GM12873 (cell line): ENCODE measurements around the gene FGFBP2.

Source experiments
- TF ChIP-seq, protein P1 (sequence below): IDR thresholded peaks from 2 replicates; pipeline ENCODE4 v1.5.1; 2012; ENCODE audit warnings: low read depth, mild to moderate bottlenecking, moderate library complexity, low read length, control low read depth; ENCODE audit not compliant: insufficient read depth; ENCODE audit errors: missing control alignments

FGFBP2 gene

DNA sequence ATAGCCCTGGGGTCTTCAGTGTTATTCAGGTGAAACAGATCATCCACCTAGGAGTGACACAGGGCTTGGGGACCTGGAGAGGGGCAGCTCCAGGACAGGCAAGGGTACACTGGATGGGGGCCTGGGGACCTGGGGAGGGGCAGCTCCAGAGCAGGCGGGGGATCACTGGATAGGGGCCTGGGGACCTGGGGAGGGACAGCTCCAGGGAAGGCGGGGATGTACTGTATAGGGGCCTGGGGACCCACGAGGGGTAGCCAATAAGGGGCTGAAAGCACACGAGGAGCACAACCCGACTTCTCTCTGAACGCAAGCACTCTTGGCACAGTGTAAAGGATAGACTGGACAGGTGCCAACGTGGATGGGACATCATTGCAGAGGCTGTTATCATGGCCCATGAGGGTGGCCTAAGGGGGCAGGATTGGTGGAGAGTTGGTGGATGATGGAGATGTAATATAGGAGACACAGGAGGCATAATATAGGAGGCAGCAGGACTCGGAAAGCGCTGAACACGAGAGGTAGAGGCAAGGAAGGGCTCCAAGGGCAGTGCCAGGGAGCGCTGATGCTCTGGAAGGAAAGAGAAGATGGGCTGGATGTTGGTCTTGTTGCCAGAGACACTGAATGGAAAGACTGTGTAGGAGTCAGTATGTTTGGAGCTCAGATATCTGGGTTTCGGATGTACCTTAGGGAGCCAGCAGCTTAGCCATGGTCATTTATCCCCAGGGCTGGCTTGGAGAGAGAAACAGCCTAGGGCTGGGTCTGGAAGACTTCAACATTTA is 37.9 kb upstream of the FGFBP2 start:
- TF ChIP-seq, protein P1, sequence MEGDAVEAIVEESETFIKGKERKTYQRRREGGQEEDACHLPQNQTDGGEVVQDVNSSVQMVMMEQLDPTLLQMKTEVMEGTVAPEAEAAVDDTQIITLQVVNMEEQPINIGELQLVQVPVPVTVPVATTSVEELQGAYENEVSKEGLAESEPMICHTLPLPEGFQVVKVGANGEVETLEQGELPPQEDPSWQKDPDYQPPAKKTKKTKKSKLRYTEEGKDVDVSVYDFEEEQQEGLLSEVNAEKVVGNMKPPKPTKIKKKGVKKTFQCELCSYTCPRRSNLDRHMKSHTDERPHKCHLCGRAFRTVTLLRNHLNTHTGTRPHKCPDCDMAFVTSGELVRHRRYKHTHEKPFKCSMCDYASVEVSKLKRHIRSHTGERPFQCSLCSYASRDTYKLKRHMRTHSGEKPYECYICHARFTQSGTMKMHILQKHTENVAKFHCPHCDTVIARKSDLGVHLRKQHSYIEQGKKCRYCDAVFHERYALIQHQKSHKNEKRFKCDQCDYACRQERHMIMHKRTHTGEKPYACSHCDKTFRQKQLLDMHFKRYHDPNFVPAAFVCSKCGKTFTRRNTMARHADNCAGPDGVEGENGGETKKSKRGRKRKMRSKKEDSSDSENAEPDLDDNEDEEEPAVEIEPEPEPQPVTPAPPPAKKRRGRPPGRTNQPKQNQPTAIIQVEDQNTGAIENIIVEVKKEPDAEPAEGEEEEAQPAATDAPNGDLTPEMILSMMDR: no peak

DNA sequence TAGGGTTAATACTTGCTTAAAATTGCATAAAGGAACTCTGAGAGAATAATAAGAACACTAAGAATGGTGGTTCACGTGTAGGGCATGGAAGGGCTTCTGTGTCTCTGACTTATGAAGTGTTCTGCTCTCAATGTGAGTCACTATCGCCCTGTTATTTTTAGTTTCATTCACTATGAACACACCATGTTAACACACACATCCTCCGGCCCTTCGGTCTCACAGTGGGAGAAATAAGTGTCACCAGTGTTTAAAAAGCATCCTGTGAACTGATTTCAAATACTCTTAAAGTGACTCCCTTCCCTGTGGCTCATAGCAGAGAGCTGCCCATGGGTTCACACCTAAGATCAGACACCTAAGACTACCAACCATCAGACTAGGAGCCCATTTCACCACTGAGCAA is 33.8 kb upstream of the FGFBP2 start:
- TF ChIP-seq, protein P1: no peak

DNA sequence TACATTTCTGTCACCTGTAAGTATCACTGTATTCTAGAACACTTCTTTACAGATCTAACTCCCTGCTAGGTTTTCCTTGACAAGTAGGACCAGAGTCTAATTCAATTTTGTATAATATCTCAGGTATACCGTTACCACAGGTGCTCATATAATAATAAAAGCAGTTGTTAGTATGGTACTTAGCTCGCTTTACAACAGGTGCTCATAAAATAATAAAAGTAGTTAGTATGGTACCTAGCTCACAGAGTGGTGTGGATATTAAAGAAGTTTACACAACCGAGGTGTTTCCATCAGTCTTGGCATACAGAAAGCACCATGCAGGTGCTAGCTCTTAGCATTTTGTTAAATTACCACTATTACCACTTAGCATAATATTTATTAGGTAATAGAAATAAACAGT is 32.9 kb upstream of the FGFBP2 start:
- TF ChIP-seq, protein P1: no peak

DNA sequence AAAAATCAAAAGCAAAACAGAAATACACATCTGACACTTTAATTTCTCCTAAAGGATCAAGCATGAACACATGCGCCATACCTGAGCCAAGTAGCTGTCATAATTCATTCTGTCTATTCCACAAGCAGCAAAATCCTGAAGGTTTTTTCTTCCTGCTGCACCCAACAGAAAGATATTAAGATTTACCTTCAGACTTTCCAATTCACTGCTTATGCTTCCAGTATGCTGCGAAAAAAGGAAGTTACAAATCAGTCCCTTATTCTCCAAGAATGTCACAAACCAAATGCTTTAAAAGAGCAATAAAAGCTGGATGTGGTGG is 29.2 kb upstream of the FGFBP2 start:
- TF ChIP-seq, protein P1: no peak

DNA sequence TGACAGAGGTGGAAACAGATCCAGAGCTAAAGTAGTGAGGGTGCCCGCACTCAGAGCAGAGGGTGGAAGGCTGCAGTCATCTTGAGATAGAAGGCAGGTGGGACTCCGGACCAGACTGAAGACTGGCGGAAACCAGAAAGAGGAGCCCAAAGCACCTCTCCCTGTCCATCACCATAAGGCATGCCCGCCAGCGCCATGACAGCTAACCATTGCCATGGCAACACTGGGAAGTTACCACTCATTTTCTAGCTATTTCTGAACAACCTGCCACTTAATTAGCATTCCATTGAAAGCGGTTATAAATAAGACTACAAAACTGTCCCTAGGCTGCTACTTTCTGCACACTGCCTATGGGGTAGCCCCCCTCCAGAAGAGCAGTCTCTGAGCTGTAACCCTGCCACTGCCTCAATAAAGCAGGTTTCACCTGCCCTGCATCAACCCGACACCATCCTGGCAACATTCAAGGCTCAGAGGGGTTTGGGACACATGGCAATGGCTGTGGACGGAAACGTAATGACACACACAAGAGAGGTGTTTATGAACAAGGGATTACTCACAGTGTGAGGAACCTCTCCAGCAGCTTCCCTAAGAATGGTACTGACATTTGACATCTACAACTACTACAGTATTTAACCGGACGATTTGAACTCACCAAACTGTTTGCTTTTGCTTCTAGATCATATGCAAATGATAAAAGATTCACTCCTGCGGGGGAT is 27.8 kb upstream of the FGFBP2 start:
- TF ChIP-seq, protein P1: no peak

DNA sequence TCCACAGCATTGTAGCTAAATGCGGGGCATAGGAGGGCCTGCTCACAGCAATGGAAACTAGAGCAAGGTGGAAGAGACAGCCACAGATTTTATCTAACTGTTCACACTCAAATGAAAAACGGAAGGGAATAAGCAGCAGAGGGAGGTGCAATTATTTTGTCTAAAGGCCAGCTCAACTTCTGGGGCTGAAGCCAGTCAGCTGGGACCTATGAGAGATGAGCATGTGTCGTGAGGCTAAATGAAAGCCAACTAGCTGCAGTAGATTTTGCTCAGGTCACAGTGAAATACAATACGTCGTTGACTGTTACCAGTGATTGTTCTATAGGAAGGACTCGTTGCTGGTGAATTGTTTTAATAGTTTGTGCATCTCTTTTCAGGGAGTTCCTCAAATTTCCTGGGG is 26.4 kb upstream of the FGFBP2 start:
- TF ChIP-seq, protein P1: no peak

DNA sequence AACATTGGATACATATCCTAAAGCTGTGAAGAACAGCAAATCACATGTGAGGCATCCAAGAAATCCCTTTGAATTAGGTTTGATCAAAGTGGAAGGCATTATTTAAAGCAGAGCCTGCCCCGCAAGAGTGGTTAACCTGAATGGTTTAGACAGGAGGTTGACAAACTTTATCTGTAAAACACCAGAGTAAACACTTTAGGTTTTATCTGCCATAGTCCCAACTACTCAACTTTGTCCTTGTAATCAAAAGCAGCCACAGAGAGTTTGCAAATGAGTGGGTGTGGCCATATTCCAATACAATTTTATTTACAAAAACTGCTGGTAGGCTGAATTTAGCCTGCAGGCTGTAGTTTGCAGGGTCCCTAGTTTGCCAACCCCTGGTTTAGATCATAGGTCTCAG is 25.2 kb upstream of the FGFBP2 start:
- TF ChIP-seq, protein P1: no peak
